GM18508 (cell line): ENCODE results near the gene RNF215.

Experiments
- ATAC-seq: cut with Tn5 transposase; IDR thresholded peaks from one replicate; pipeline ENCODE4 v1.9.1; 2021; ENCODE audit warnings: moderate number of reproducible peaks; ENCODE audit not compliant: insufficient read depth, unreplicated experiment

The RNF215 gene

DNA sequence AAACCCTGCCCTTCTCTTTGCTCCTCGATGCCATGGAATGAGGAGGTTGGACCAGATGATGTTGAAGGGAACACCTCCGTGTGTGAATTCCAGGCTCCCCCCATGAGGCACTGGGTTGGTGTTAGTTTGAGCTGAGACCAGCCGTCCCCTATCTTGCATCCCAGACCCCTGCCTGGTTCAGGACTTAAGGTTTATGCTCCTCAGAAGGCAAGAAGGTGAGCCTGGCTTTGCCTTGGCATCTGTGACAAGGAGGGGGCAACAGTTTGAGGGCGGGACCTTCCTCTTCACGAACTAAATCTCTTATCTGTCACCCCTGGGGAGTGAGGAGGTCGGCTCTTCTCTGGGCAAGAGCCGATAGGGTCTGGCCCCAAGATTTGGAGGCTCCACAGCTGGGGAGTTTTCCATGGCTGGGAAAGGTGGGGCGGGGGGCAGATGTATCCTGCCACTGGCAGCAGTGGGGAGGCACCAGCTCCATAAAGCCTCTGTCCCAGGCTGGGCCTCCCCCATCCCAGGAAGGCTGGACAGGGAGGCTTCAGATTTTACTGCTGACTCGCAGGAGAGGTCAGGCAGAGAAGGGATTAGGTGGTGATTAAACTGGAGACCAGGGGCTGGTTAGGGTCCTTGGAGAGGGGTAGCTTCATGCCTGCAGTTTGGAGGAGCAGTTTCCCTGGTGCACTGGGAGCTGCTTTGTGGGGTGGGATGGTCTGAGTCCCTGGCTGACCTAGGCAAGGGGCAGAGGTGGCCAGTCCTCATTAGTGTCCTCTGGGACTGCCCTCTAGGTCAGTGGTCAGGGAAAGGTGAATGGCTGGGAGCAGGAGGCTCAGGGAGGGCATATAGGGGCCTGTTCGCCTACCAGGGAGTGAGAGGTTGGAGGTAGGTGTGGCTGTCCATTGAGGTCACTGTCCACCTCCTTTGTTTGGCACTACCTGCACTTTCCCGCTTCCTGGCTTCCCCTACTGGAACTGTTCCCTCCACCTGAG, 10.7 kb upstream of the RNF215 start:
- ATAC-seq: no peak

DNA sequence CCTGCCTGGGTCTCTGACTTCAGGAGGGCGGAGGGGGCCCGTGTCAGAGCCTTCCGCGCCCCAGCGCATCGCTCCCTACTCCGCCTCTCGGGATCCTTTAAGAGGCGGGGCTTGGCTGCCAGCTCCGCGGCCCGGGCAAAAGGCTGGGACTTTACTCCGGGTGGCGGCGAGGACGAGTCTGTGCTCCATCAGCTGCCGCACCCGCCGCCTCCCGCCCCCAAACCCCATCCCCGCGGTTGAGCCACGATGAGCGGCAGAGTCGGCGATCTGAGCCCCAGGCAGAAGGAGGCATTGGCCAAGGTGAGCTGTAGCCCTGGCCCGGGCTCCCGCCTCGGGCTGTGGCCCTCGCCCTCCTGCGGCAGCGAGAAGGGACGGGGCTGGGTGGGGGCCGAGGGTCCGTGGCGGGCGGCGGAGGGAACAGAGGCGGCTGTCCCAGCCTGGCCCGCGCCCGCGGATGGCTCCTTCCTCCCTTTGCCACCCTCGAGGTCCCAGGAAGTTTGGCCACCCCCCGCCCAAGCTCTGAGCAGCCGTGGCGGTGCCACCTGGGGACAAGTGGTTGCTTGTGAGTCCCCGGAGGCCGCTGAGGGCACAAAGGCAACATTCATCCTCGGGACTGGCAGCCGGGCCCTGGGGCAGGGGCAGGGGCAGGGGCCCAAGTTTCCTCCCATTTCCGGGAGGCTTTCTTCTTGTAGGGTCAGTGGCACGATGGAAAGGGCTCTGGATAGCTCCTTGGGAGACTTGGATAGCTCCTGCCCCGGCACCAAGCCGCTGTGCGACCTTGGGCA, 9.9 kb upstream of the RNF215 start, which contains the start of gene SEC14L2:
Gene SEC14L2 (plus strand): TSS at position 148 of the 785 bp plus-strand sequence. CDS start 99 bp downstream, at position 247.
- ATAC-seq: no peak

DNA sequence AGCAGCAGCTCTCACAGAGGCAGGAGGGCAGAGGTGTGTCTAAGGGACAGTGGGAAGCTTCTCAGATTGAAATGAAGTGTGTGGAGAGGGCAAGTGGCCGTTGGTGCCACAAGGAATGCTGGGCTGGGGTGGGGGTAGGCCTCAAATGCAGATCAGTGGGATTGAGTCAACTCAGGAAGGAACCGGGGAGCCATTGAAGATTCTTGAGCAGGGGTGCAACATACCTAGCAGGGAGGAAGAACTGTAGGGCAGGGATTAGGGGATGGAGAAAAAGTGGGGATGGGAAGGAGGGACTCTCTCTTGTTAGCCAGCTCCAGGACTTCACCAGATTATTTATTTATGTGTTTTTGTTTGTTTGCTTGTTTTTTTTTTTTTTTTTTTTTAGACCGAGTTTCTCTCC, 6.7 kb upstream of the RNF215 start:
- ATAC-seq: no peak

DNA sequence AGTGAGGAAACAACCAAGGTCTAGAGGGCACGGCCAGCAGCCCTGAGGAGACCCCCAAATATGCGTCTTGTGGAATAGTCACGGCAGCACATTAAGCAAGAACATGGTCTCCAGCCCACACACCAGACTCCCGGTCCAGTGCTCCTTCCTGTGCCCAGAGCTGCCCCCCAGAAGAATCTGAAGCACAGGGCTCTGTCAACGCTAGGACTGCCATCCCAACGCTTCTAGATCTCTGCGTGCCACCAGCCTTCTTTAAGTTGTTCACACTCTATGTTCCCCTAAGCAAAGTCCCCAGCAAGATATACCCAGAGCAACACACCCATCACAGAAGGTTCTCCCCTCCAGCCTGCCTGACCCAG, 6.1 kb upstream of the RNF215 start:
- ATAC-seq: no peak

DNA sequence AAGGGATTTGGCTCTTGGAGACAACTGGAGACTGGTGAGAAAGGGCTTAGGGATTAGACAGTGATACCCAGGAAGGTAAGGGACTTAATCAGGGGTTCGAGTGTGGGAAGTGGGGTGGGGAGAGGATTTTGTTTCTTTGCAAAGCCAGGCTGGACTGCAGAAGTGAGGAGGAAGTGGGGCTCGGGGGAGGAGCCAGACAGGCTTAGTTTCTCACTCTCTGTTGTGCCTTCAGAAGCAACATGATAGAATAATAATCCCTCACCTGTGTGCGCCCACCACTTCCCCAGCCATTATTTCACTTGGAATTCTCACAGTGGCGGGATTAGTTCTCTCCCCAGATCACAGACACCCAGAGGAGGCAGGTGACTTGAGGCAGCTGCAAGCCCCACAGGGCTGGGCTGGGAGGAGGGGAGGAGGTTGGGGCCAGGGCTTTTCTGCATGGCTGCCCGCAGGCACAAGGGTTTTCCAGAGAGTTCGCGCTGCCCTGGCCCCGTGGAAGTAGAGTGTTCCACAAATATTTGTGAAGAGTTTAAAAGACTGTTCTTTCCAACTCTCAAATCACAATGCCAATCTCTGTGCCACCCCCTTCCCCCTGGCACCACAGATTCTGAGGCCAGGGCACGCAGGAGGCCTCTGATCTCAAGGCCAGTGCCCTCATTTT, 5.6 kb upstream of the RNF215 start:
- ATAC-seq: no peak

DNA sequence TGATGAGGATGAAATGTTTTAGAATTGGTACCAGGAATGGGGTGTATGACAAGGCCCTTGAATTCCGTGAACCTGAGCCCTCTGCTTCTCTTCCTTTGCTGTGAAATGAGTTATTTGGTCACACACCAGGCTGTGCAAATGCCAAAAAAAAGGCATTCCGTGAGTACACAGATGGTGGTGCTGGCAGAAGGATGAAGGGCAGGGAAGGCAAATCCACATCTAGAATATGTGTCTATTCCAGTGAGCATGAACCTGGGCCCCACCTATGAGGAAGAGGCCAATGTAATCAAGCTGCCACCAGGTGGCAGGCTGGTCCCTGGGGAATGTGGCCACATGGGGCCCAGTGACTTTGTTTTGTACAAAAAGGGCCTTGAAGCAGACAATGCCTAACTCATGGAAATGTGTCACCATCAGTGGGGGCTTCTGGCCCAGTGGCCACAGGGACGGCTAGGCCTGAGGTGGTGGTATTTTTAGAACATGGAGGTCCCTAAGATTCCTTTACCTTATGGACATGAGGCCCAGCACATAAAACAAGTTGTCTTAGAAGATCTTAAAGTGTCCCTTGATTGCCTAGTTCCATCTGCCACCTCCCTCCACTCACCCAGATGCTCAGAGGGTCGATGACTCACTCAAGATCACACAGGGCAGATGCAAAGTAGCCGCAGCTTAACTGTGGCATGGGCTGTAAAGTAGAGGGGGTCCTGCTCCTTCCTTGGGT, 3.9 kb upstream of the RNF215 start:
- ATAC-seq: no peak

DNA sequence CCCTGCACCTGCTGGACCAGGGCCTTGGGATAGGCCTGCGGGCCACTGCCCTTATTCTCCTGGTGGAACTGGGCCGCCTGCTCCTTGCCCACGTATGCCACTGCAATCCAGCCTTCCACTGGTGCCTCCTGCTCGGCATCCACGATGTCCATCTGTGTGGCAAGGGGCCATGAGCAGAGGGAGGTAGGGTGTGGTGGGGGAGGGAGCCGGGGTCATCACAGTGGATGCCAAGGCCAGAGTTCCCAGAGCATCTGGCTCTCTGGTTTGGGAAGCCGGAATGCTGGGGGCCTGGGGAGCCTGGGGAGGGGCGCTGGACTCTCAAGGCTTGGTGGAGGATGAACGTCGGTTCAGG, 627 bp downstream of the RNF215 start:
- no peak for ATAC-seq

DNA sequence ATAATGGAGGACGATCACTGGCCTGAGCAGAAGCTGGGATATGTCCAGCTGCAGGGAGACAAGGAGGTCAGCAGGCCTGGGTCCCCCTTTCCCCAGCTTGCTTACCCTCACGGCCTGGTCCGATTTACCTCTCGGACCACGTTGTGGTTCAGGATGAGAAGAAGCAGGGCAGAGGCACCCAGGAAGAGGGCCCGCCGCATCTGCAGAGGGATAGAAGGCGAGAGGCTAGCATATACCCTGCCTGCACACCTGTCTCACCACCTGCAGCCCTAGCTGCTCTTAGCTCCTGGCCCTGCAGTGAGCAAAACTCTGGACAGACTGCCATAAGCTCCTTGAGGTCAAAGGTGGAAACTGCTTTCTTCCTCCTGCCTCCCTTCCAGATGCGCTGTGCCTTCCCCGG, 1.3 kb downstream of the RNF215 start:
- no peak for ATAC-seq

DNA sequence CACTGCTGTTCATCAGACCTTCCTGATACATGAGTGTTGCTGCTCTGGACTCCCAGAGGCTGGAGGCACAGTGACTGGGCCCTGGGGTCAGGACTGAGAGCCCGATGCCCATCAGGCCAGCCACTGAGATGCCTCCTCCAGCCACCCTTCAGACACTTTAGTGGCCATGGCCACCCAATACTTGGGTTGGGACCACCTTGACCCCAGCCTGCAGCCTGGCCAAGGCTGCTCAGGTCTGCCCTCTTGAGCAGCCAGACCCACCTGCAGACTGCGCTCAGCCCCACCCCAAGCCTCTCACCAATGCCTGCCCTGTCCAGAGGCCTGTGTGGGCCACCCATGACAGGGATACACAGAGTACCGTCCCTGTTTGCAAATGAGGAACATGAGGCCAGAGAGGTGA, 4.2 kb downstream of the RNF215 start:
- no peak for ATAC-seq

DNA sequence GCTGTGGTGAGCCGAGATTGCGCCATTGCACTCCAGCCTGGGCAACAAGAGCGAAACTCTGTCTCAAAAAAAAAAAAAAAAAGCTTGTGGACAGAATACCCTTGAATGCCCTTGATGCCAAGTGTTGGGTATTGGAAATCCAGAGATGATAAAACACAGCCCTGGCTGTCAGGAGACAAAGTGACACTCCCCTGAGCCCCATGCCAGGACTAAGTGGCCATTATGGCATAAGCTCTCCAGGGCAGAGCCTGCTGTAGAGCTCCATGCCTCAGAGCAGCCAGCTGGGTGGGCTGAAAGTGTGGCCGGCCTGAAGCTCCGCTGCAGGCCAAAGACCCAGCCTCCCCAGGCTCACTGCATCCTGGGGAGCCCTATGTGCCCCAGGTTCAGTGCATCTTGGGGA, 4.9 kb downstream of the RNF215 start:
- ATAC-seq: no peak

DNA sequence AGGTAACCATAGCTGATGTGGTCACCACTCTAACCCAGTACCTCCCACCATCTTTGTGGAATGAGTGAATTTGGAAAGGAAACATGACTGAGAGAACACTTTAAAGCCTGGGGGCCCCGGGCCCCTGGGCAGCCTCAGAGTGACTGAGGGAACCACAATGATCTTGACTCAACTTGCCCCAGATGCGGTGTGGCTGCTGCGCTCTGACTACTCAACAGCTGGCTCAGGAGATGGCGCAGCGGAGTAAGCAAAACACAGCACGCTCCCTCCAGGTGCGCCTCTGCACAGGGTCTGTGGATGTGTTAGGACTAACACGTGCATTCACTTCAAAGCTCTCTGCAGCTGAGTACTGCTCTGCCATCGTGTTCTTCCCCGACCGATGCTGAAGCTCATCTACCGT, 5.9 kb downstream of the RNF215 start:
- ATAC-seq: no peak

DNA sequence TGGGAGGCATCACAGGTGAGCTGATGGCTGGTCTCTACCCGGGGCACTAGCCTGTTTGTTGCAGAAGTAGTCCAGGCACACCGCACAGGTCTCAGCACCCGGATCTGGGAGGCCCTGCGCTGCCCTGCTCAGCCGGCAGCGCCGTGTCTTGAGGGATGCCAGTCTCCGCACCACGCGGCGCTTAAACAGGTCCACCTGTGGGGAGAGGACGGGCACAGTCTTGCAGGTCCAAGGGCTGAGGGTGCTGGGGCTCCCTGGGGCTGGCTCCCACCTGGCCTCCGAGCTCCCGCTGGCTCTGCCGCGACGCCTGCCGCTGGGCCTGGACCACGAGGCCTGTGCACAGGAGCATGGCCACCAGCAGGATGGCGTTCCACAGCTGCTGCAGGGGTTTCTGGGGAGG, 7.2 kb downstream of the RNF215 start:
- ATAC-seq: no peak

DNA sequence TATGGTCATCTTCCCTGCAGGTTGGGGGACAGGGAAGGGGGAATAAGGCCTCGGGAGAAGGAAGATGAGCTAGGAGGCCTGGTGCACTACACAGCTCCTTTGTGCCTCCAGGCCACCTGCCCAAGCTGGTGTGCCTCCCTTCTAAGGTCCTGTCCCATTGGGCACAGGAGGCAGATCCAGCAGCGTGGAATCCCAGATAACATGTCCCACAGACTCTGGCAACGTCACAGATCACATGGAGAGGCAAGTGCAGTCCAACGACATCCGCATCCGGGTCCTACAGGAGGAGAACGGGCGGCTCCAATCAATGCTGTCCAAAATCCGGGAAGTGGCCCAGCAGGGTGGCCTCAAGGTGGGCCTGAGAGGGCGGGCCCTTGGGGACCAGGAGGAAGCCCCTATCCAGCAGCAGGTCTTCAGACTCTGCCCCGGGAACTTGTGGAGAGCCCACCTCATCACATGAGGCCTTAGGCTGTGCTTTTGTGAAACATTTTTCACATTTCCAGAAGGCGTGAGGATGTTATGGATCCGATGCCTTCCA, 11.8 kb downstream of the RNF215 start:
- ATAC-seq: no peak

DNA sequence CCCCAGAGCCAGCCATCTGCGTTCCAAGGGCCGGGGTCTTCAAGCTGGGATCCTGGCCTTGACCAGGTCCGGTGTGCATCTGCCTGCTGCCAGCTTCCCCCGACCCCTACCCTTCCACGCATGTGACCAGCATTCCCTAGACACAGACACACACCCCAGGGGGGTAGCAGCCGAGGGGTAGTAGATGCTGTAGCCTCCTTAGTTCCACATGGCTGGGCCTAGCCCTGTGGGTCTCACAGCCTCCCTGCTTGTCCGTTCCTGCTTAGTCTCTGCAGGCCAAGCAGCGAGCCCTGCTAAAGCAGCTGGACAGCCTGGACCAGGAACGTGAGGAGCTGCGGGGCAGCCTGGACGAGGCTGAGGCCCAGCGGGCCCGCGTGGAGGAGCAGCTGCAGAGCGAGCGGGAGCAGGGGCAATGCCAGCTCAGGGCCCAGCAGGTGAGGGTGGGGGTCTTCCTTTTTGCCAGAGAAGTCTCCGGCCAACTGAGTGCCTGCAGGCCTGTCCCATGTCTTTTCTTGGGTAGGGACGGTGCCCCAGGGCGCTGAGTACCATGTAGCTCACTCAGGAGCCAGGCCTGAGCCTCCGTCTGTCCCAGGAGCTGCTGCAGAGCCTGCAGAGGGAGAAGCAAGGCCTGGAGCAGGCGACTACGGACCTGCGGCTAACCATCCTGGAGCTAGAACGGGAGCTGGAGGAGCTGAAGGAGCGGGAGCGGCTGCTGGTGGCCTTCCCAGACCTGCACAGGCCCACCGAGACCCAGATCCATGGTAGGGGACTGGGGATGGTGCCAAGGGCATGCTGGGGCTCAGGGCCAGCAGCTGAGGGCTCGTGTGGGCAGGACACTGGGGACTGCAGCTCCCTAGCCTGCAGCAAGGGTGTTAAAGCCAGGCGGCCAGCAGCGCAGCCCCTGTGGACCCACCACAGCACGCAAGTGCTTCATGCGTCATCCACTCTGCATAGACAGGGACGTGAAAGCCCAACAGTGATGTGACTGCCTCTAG, 13.6 kb downstream of the RNF215 start:
- no peak for ATAC-seq

DNA sequence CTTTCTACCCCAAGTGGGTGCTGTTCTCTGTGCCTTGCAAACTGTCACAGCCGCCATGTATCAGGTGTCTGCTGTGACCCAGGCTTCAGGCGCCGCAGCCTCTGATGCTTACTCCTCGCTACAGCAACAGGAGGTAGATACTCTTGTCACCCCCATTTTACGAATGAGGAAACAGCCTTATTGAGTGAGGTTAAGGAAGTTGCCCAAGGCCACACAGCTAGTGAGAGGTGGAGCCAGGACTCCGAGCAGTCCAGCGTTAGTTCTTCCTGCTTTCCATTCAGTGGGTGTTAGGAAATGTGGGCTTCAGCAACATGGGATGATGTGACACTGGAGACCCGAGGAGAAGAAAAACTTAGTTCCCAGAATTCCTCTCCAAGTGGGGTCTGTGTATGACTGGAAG, 14.3 kb downstream of the RNF215 start:
- ATAC-seq: no peak

DNA sequence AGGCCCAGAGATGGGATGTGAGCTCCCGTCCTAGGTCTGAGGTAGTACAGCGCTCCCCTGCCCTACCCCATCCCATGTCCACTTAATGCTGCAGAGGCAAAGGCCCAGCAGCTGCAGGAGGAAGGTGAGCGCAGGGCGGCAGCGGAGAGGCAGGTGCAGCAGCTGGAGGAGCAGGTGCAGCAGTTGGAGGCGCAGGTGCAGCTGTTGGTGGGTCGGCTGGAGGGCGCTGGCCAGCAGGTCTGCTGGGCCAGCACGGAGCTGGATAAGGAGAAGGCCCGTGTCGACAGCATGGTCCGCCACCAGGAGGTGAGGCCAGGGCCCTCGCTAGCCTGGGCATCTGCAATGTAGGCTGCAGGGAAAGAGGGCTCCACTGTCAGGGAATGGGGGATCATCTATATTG, 15.2 kb downstream of the RNF215 start:
- ATAC-seq: no peak

DNA sequence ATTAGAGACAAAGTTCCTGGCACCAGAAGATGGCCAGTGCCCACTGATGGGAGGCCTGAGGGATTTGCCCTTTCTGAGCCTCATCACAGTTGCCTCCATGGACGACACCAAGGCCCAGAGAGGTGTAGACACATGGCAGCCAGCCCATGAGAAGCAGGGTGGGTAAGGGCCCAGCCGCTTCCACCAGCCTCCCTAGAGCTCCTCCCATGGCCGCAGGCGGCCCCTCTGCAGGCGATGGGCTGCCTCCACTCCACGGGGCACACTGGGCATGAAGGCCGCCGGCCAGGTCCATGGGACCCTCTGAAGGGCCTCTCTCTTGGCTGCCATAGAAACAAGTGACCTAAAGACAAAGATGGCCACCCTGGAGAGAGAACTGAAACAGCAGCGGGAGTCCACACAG, 15.9 kb downstream of the RNF215 start:
- ATAC-seq: no peak

DNA sequence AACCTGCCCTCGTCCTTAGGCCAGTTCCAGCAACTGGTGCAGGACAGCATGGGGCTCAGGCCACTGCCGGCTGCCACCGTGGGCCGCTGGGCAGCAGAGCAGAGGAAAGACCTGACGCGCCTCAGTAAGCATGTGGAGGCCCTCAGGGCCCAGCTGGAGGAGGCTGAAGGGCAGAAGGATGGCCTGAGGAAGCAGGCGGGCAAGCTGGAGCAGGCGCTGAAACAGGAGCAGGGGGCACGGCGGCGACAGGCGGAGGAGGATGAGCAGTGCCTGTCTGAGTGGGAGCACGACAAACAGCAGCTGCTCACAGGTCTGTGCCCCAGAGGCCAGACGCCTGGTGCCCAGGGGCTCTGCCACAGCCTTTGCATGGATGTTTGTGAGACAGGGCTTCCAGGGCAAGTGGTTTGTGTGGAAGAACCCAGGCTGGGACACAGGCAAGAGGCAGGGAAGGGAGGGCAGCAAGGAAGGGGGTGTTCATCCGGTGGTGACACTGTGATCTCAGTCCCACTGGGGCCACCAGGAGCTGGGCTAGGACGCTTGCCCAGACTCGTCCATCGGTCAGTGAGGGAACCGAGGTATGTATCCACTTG, 16.5 kb downstream of the RNF215 start:
- ATAC-seq: no peak

DNA sequence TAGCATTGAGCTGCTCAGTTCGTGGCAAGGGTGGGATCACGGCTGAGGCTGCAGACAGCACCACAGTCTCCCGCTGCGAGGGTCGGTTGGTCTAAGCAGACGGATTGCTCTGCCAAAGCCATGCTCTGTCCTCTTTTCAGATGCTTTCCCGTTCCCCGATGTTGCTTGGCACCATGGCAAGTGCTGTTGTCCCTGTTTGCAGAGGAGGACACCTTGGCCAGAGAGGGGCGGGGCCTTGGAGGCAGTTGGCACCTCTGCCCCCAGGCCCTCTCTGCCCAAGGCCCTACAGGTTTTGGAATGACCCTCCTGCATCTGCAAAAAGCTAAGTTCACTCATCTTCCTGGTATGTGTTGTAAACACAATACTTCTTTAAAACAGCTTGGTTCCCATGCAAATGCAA, 18.8 kb downstream of the RNF215 start:
- ATAC-seq: no peak
